B cell (primary cell): ENCODE results near the gene THBD.

ENCODE experiments used
- EZH2 ChIP-seq: IDR thresholded peaks from 2 replicates; pipeline ENCODE4 v1.6.1; 2012; ENCODE audit warnings: borderline replicate concordance, low read depth, mild to moderate bottlenecking, moderate library complexity, low read length; ENCODE audit not compliant: insufficient read depth, poor library complexity, severe bottlenecking
- TF ChIP-seq, protein P1 (sequence below): fragments of 200-600 bp; IDR thresholded peaks from one replicate; pipeline ENCODE4 v1.8.0; 2022; ENCODE audit warnings: antibody characterized with exemption, mild to moderate bottlenecking

- TF ChIP-seq, protein P1, sequence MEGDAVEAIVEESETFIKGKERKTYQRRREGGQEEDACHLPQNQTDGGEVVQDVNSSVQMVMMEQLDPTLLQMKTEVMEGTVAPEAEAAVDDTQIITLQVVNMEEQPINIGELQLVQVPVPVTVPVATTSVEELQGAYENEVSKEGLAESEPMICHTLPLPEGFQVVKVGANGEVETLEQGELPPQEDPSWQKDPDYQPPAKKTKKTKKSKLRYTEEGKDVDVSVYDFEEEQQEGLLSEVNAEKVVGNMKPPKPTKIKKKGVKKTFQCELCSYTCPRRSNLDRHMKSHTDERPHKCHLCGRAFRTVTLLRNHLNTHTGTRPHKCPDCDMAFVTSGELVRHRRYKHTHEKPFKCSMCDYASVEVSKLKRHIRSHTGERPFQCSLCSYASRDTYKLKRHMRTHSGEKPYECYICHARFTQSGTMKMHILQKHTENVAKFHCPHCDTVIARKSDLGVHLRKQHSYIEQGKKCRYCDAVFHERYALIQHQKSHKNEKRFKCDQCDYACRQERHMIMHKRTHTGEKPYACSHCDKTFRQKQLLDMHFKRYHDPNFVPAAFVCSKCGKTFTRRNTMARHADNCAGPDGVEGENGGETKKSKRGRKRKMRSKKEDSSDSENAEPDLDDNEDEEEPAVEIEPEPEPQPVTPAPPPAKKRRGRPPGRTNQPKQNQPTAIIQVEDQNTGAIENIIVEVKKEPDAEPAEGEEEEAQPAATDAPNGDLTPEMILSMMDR, result no peak
- no peak for TF ChIP-seq EZH2
These were observed 16.1 kb upstream of the THBD start for GRCh38 chr20:23065266-23066201.
